ENCODE measurements around the gene RMND5A.

The RMND5A gene

DNA sequence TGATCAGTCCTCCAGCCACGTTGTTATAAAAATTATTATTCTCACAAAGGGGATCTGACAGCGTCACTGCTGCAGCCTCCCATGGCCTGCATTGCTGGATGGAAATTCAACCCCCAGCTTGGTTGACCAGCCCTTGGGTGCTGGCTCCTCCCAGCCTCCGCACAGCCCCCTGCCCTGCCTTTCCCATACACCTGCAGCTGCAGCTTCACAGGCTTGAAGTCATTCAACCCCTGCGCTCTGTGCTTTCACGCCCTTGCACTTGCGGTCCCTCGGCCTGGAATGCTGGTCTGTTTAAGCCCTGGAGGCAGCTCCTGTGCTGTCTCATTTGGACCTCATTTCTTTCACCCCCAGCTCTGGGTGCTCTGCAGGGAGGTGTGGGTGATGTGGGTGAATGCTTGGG lies 71.5 kb downstream of the RMND5A start:
- no peak for TF ChIP-seq CTCF (IDR thresholded peaks at IDR 0.05)

DNA sequence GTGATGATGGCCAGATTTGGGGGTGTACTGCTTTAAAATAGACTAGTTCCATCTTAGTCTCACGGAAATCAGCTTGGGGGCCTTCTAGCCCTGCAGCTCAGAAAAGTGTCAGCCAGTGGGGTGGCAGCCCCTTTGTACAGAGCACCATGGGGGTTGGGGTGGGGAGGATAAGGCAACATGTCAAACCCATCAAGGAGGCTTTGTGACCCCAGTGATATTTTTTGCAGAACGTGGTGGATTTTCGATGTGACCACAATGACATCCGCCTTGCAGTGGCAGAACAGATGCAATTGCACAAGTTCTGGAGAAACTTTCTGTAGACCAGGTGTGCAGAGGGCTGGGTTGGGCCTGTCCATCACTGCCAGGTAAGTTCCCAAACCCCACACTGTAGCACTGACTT lies 73.7 kb downstream of the RMND5A start:
- no peak for TF ChIP-seq CTCF (IDR thresholded peaks at IDR 0.05)

DNA sequence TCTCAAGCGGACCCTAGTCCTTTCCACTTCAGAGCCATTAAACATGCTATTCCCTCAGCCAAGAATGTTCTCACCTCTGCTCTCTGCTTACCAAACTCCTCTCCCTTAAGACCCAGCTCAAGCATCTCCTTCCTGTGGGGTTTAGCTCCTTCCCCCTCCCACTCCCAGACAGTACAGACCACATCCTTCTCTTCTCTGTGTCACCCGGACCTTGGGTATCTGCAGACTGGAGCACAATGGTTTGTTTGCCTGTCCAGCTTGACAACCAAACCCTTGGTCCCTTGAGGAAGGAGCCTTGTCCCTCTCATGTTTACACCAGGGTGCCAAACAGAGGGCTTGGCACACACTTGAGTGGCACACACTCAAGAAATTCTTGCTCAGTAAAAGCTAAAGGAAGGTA lies 74.8 kb downstream of the RMND5A start:
- no peak for TF ChIP-seq CTCF (IDR thresholded peaks at IDR 0.05)

- no peak for TF ChIP-seq CTCF (IDR thresholded peaks at IDR 0.05)
Observed at GRCh38 chr2:86800856-86801567, 80.9 kb downstream of the RMND5A start.

DNA sequence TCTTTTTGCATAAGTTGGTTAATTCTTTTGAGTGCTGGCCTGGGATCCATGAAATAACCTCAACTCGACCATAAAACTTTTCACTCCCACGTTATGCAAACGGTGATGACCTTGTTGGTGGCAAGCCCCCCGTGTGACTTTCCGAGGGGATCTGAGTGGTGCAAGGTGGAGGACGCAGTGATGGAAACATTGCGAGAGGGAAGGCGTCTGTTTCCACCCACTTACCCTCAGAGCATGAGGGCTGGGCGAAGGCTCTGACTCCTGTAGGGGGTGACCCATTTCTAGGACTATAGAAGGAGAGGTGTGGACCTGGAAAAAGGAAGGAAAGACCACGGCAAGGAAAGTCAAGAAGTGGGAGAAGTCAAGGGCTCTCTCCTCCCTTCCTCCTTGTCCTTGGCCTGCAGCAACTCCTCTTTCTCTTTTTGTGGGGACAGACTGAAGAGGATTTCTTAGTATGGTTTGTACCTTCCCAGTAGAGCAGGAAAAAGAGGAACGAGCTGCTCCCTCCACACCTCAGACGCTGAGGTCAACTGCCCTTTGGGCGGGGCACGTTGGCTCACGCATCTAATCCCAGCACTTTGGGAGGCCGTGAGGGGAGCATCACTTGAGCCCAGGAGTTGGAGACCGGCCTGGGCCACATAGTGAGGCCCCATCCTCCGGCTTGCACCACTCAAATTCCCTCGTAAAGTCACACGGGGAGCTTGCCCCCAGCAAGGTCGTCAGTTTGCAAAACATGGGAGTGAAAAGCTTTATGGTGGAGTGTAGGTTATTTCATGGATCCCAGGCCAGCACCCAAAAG lies 86.2 kb downstream of the RMND5A start:
- TF ChIP-seq CTCF (IDR thresholded peaks at IDR 0.05), result no peak

DNA sequence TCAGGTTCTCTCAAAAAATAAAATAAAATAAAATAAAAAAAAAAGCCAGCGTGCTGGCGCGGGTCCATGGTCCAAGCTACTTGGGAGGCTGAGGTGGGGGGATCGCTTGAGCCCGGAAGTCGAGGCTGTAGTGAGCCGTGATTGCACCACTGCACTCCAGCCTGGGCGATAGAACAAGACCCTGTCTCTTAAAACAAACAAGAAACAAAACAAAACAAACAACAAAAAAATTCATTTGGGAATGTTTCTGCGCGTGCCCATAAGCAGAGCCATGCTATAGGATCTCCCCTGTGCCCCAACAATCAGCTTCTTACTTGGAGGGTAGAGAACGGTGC lies 87.0 kb downstream of the RMND5A start:
- TF ChIP-seq CTCF (IDR thresholded peaks at IDR 0.05), result no peak

GRCh38 chr2:86807468-86808275 lies 87.6 kb downstream of the RMND5A start:
- TF ChIP-seq CTCF (IDR thresholded peaks at IDR 0.05), result no peak
